Measurements from ENCODE around the gene ANKRD11.
A peak's percentile ranks its signal among the peaks of the same experiment; 100 is the strongest.
"Not testable (repeated sequence)": the region's sequence is repeated elsewhere in the genome, so short reads cannot be mapped to it uniquely, and the experiment has no call there.

ANKRD11 gene

GRCh38 chr16:89433363-89433984 is 56.9 kb downstream of the ANKRD11 start:
- not testable (repeated sequence) for DNase-seq

- DNase-seq, result no peak
Observed at GRCh38 chr16:89431630-89432029, 58.7 kb downstream of the ANKRD11 start.

GRCh38 chr16:89431158-89431584 is 59.2 kb downstream of the ANKRD11 start:
- DNase-seq, result peak in 2 of 56 donors; percentile 17 to 30

GRCh38 chr16:89430436-89431157 is 59.8 kb downstream of the ANKRD11 start:
- DNase-seq, result no peak

- DNase-seq, result not testable (repeated sequence)
Observed at GRCh38 chr16:89428605-89429004, 61.8 kb downstream of the ANKRD11 start.

- no peak for DNase-seq
Observed at GRCh38 chr16:89426736-89427530, 63.4 kb downstream of the ANKRD11 start.

GRCh38 chr16:89425523-89425922 is 64.8 kb downstream of the ANKRD11 start:
- DNase-seq, result no peak

GRCh38 chr16:89423681-89424260 is 66.6 kb downstream of the ANKRD11 start:
- no peak for DNase-seq

GRCh38 chr16:89422905-89423630 is 67.3 kb downstream of the ANKRD11 start:
- no peak for DNase-seq

- DNase-seq, result peak in 1 of 56 donors; percentile 33
Observed at GRCh38 chr16:89422527-89422904, 67.8 kb downstream of the ANKRD11 start.

- not testable (repeated sequence) for DNase-seq
Observed at GRCh38 chr16:89421300-89421699, 69.1 kb downstream of the ANKRD11 start.

- peak in 8 of 56 donors; percentile 18 to 69 (median 29) for DNase-seq
Observed at GRCh38 chr16:89420204-89420603, 70.2 kb downstream of the ANKRD11 start.

- no peak for DNase-seq
Observed at GRCh38 chr16:89418352-89418751, 72.0 kb downstream of the ANKRD11 start.

- no peak for DNase-seq
Observed at GRCh38 chr16:89417352-89417751, 73.0 kb downstream of the ANKRD11 start.

GRCh38 chr16:89413811-89414585 is 76.4 kb downstream of the ANKRD11 start:
- no peak for DNase-seq

- no peak for DNase-seq
Observed at GRCh38 chr16:89412811-89413210, 77.5 kb downstream of the ANKRD11 start.

- no peak for DNase-seq
Observed at GRCh38 chr16:89411335-89411850, 79.0 kb downstream of the ANKRD11 start.

- peak in 21 of 56 donors; percentile 18 to 72 (median 41) for DNase-seq
Observed at GRCh38 chr16:89410794-89411309, 79.5 kb downstream of the ANKRD11 start.

GRCh38 chr16:89410322-89410721 is 80.0 kb downstream of the ANKRD11 start:
- no peak for DNase-seq

Data from amygdala (tissue), 56 donors.